ENCODE data around the gene SERPINA5.
"Not testable (repeated sequence)": the region's sequence is repeated elsewhere in the genome, so short reads cannot be mapped to it uniquely, and the experiment has no call there.

The SERPINA5 gene

GRCh38 chr14:94575730-94576585 is 5.3 kb upstream of the SERPINA5 start:
- no peak for DNase-seq

GRCh38 chr14:94577472-94577871 is 3.8 kb upstream of the SERPINA5 start:
- not testable (repeated sequence) for DNase-seq

GRCh38 chr14:94578712-94579111 is 2.5 kb upstream of the SERPINA5 start:
- DNase-seq, result no peak

- DNase-seq, result no peak
Measured at GRCh38 chr14:94582199-94582750, 1.0 kb downstream of the SERPINA5 start.

GRCh38 chr14:94582851-94583250 is 1.6 kb downstream of the SERPINA5 start:
- DNase-seq, result no peak

GRCh38 chr14:94583557-94583956 is 2.3 kb downstream of the SERPINA5 start:
- DNase-seq, result no peak

- no peak for DNase-seq
Measured at GRCh38 chr14:94584591-94585280, 3.5 kb downstream of the SERPINA5 start.

GRCh38 chr14:94586635-94587034 is 5.4 kb downstream of the SERPINA5 start:
- DNase-seq, result no peak

- DNase-seq, result no peak
Measured at GRCh38 chr14:94588311-94588710, 7.1 kb downstream of the SERPINA5 start.

- no peak for DNase-seq
Measured at GRCh38 chr14:94591073-94591472, 9.8 kb downstream of the SERPINA5 start.

GRCh38 chr14:94591871-94592270 is 10.6 kb downstream of the SERPINA5 start:
- DNase-seq, result no peak

- DNase-seq, result no peak
Measured at GRCh38 chr14:94592457-94592856, 11.2 kb downstream of the SERPINA5 start.

- no peak for DNase-seq
Measured at GRCh38 chr14:94593376-94593748, 12.1 kb downstream of the SERPINA5 start.

- DNase-seq, result no peak
Measured at GRCh38 chr14:94593749-94594431, 12.7 kb downstream of the SERPINA5 start.

GRCh38 chr14:94594441-94594840 is 13.2 kb downstream of the SERPINA5 start:
- no peak for DNase-seq

GRCh38 chr14:94595912-94596311 is 14.7 kb downstream of the SERPINA5 start:
- DNase-seq, result no peak

GRCh38 chr14:94596361-94596760 is 15.1 kb downstream of the SERPINA5 start:
- no peak for DNase-seq

GRCh38 chr14:94597788-94598187 is 16.6 kb downstream of the SERPINA5 start:
- no peak for DNase-seq

- no peak for DNase-seq
Measured at GRCh38 chr14:94598506-94598815, 17.2 kb downstream of the SERPINA5 start.

- peak; percentile 94 for DNase-seq
Measured at GRCh38 chr14:94598816-94599655, 17.8 kb downstream of the SERPINA5 start.

GRCh38 chr14:94599656-94600004 is 18.4 kb downstream of the SERPINA5 start:
- DNase-seq, result no peak

- no peak for DNase-seq
Measured at GRCh38 chr14:94600148-94600545, 18.9 kb downstream of the SERPINA5 start.

GRCh38 chr14:94601884-94602391 is 20.7 kb downstream of the SERPINA5 start:
- peak; percentile 86 for DNase-seq

All from fibroblast of skin of right quadriceps (primary cell).